Tibial nerve (tissue), 4 donors: Measurements from ENCODE around the gene LYPD3. TPM values are rescaled to one million over a fixed set of nuclear protein-coding genes. Genes with fewer than 3 reads are reported as not detected.

Experiments
- DNase-seq, 2 donors: peaks; one replicate each; pipeline ENCODE4 v3.0.0-alpha.2; 2019; ENCODE audit warnings: low spot score in 2 of 2
- H3K27ac ChIP-seq, 4 donors: fragments of 200-600 bp; sonication (generic) in 3 of 4; one replicate each; pipeline ENCODE4 v1.5.1; 2017 to 2019; ENCODE audit warnings: mild to moderate bottlenecking in 1 of 4
- H3K27me3 ChIP-seq, 2 donors: fragments of 200-600 bp; sonication (generic) in 1 of 2; one replicate each; pipeline versions ENCODE4 v1.5.1 to v1.6.0; 2017 to 2019
- H3K36me3 ChIP-seq, 3 donors: fragments of 200-600 bp; sonication (generic); one replicate each; pipeline ENCODE4 v1.5.1; 2018 to 2019
- H3K4me1 ChIP-seq, 4 donors: fragments of 200-600 bp; sonication (generic) in 3 of 4; one replicate each; pipeline ENCODE4 v1.5.1; 2017 to 2019
- H3K4me3 ChIP-seq, 4 donors: fragments of 200-600 bp; sonication (generic) in 3 of 4; one replicate each; pipeline ENCODE4 v1.5.1; 2017 to 2019; ENCODE audit warnings: mild to moderate bottlenecking in 1 of 4, moderate library complexity in 1 of 4
- H3K9me3 ChIP-seq, 4 donors: fragments of 200-600 bp; sonication (generic) in 3 of 4; one replicate each; pipeline ENCODE4 v1.5.1; 2017 to 2019
- EP300 ChIP-seq, 2 donors: sonication (generic); formaldehyde crosslinking; IDR thresholded peaks; one replicate each; pipeline ENCODE4 v1.6.1; 2017; ENCODE audit warnings: antibody characterized with exemption in 2 of 2, mild to moderate bottlenecking in 1 of 2
- POLR2A ChIP-seq, 2 donors: fragments of 450-650 bp; IDR thresholded peaks; one replicate each; pipeline ENCODE4 v1.6.1; 2017; ENCODE audit warnings: antibody characterized with exemption in 2 of 2, mild to moderate bottlenecking in 2 of 2, moderate library complexity in 2 of 2
- WGBS, 2 donors: methylation state at CpG; one replicate each; pipeline ENCODE4 v1.1.5; 2018; 5-methylcytosine and 5-hydroxymethylcytosine counted together
- total RNA-seq, 4 donors: library from RNA; depleted of rRNA; stranded (reverse); fragments of >200 nt; gene quantifications; one replicate each; pipeline ENCODE4 v1.1.0, GENCODE V29; 2016
- TF ChIP-seq, protein P1 (sequence below), 5 experiments: fragments of 200-600 bp in 3 of 5; fragments of 450-650 bp in 2 of 5; sonication (generic) in 3 of 5; IDR thresholded peaks; one replicate each; pipeline ENCODE4 v1.5.1; 2016 to 2019; ENCODE audit warnings: antibody characterized with exemption in 5 of 5, mild to moderate bottlenecking in 3 of 5, moderate library complexity in 2 of 5

Gene LYPD3
- total RNA-seq, 4 donors from 2014 or later = 0.42 to 0.44 TPM; not detected in 2

DNA sequence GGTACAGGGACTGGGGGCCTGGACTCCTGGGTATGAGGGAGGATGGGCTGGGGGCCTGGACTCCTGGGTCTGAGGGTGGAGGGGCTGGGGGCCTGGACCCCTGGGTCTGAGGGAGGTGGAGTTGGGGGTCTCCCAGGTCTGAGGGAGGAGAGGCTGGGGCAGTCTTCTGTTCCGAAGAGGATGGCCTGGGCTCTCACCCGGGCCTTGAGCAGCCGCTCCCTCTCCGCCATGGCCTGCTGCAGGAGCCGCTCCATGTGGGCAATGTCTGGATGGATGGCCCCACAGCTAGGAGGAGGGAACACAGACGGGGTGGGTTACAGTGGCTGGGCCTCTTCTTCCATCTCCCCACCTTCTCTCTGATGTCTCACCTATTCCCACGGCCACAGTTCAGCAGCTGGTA is 21.0 kb upstream of the LYPD3 start:
- no peaks in the 10 kb centered on the region for H3K27me3 ChIP-seq
- H3K4me1 ChIP-seq = no peaks in the 10 kb centered on the region
- no peaks in the 10 kb centered on the region for H3K9me3 ChIP-seq
- DNase-seq = no peak
- no peak overlapping the region for H3K4me3 ChIP-seq
- peaks cover 0 to 41% (median 0%) of the 10 kb centered on the region in 3 donors for H3K36me3 ChIP-seq
- H3K27ac ChIP-seq = no peak overlapping the region
- TF ChIP-seq POLR2A (IDR thresholded peaks at IDR 0.05) = no peak
- TF ChIP-seq EP300 (IDR thresholded peaks at IDR 0.05) = no peak
- TF ChIP-seq, protein P1, sequence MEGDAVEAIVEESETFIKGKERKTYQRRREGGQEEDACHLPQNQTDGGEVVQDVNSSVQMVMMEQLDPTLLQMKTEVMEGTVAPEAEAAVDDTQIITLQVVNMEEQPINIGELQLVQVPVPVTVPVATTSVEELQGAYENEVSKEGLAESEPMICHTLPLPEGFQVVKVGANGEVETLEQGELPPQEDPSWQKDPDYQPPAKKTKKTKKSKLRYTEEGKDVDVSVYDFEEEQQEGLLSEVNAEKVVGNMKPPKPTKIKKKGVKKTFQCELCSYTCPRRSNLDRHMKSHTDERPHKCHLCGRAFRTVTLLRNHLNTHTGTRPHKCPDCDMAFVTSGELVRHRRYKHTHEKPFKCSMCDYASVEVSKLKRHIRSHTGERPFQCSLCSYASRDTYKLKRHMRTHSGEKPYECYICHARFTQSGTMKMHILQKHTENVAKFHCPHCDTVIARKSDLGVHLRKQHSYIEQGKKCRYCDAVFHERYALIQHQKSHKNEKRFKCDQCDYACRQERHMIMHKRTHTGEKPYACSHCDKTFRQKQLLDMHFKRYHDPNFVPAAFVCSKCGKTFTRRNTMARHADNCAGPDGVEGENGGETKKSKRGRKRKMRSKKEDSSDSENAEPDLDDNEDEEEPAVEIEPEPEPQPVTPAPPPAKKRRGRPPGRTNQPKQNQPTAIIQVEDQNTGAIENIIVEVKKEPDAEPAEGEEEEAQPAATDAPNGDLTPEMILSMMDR (IDR thresholded peaks at IDR 0.05) = no peak
- WGBS, 2 donors = 79 to 89% methylated on average over 4 to 7 of the region's 7 CpGs

DNA sequence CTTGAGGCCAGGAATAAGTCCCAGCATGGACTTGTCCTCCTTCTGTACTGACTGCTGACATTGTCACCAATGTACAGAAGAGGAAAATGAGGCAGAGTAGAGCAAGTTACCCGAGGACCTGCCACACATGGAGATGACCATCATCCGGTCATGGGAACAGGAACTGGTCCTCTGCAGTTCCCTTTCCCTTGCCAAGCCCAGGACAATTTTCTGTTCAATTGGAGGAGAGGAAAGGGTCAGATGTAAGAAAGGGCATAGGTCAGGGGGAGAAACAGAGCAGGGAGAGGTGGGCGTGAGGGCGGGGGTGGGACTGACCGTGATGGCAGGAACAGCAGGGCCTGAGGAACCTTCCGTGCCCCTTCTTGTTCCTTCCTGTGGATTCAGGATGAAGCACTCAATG is 20.5 kb upstream of the LYPD3 start:
- 58 to 62% methylated on average over 6 of the region's 6 CpGs for WGBS, 2 donors
- H3K27me3 ChIP-seq = no peaks in the 10 kb centered on the region

DNA sequence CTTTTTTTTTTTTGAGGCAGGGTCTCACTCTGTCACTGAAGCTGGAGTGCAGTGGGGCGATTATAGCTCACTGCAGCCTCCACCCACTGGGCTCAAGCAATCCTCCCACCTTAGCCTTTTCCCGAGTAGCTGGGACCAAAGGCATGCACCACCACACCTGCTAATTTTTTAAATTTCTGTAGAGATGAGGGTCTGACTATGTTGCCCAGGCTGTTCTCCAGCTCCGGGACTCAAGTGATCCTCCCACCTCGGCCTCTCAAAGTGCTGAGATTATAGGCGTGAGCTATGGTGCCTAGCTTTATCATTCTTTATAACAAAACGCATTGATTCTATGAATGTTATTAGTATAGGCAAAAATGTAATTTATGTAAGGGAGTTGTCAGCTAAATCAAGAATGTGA is 17.9 kb upstream of the LYPD3 start:
- 92 to 93% methylated on average over 6 of the region's 6 CpGs for WGBS, 2 donors
- Histone ChIP-seq H3K36me3 (peaks cover 0 to 56% (median 0%) of the 10 kb centered on the region in 3 donors), H3K27ac (no peak overlapping the region), H3K9me3 (no peaks in the 10 kb centered on the region), H3K27me3 (no peaks in the 10 kb centered on the region), H3K4me1 (no peaks in the 10 kb centered on the region), H3K4me3 (no peak overlapping the region)
- TF ChIP-seq, protein P1 (IDR thresholded peaks at IDR 0.05) = no peak
- no peak for TF ChIP-seq POLR2A (IDR thresholded peaks at IDR 0.05)
- no peak for TF ChIP-seq EP300 (IDR thresholded peaks at IDR 0.05)
- no peak for DNase-seq

More for the DNA sequence above, 20.5 kb upstream of the LYPD3 start:
- TF ChIP-seq EP300 (IDR thresholded peaks at IDR 0.05) = no peak
- TF ChIP-seq, protein P1 (IDR thresholded peaks at IDR 0.05) = no peak
- TF ChIP-seq POLR2A (IDR thresholded peaks at IDR 0.05) = no peak
- Histone ChIP-seq H3K9me3 (no peaks in the 10 kb centered on the region), H3K27ac (no peak overlapping the region), H3K4me1 (no peaks in the 10 kb centered on the region), H3K36me3 (peaks cover 0 to 44% (median 0%) of the 10 kb centered on the region in 3 donors), H3K4me3 (no peak overlapping the region)
- no peak for DNase-seq

DNA sequence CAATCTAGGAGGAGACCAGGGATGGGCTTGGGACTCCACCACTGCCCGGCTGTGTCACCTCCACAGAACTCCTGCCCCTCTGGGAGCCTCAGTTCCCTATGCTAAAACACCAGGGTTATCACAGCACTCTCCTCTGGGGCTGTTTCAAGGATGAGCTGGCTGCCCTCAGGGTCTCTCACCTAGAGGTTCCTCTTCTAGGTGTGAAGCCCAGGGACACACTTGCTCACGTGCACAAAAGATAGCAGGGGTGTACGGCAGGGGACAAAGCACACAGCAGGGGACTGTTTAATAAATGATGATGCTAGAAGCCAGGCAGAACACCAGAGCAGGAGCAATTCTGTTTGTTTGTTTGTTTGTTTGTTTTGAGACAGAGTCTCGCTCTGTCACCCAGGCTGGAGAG is 16.8 kb upstream of the LYPD3 start:
- TF ChIP-seq, protein P1 (IDR thresholded peaks at IDR 0.05) = no peak
- TF ChIP-seq EP300 (IDR thresholded peaks at IDR 0.05) = no peak
- no peak for TF ChIP-seq POLR2A (IDR thresholded peaks at IDR 0.05)
- DNase-seq = no peak
- Histone ChIP-seq H3K36me3 (peaks cover 0 to 62% (median 0%) of the 10 kb centered on the region in 3 donors), H3K4me3 (no peak overlapping the region), H3K9me3 (no peaks in the 10 kb centered on the region), H3K27me3 (no peaks in the 10 kb centered on the region), H3K27ac (no peak overlapping the region), H3K4me1 (no peaks in the 10 kb centered on the region)
- 75 to 82% methylated on average over 4 of the region's 4 CpGs for WGBS, 2 donors

DNA sequence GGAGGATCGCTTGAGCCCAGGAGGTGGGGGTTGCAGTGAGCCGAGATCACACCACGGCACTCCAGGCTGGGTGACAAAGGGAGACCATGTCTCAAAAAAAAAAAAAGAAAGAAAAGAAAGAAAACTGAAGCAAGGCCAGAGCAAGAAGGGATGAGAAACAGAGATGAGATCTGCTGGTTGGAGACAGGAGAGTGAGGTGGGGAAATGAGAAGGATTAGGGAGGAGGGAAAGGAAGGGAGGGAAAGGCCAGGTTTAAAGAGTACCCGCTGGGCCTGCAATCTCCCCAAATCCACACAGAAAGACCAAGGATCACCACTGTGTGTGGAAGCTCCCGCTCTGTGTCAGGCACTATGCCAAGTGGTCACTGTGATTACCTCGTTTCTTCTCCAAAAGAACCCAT is 16.3 kb upstream of the LYPD3 start:
- no peak overlapping the region for H3K4me3 ChIP-seq
- peaks cover 0 to 60% (median 0%) of the 10 kb centered on the region in 3 donors for H3K36me3 ChIP-seq

More for the DNA sequence above, 16.3 kb upstream of the LYPD3 start:
- Histone ChIP-seq H3K27ac (no peak overlapping the region), H3K9me3 (no peaks in the 10 kb centered on the region), H3K27me3 (no peaks in the 10 kb centered on the region), H3K4me1 (no peaks in the 10 kb centered on the region)
- TF ChIP-seq EP300 (IDR thresholded peaks at IDR 0.05) = no peak
- no peak for TF ChIP-seq POLR2A (IDR thresholded peaks at IDR 0.05)
- TF ChIP-seq, protein P1 (IDR thresholded peaks at IDR 0.05) = no peak
- 74 to 81% methylated on average over 6 of the region's 6 CpGs for WGBS, 2 donors
- no peak for DNase-seq
